PC-3 (cell line): Measurements from ENCODE around the gene HAGHL. TPM values are rescaled to one million over a fixed set of nuclear protein-coding genes. Genes with fewer than 3 reads are reported as not detected.

Source experiments
- ATAC-seq: fragments of 200-7000 bp; cut with Tn5 transposase; 2 replicates; pipeline ENCODE4 v1.9.1; 2020; ENCODE audit warnings: mild to moderate bottlenecking, moderate library complexity
- BruUV-seq: library from RNA; stranded (reverse); fragments of 400-500 nt; replicated peaks from 2 replicates; lab custom pipeline; 2021; lab: Mats Ljungman, UMichigan
- CTCF ChIA-PET: fragments of 300-600 bp; sonication (Branson Sonifier 250); formaldehyde crosslinking; loops from one replicate; lab custom pipeline; 2022; ENCODE audit warnings: antibody characterized with exemption; lab: Charles Lee
- POLR2A ChIA-PET: fragments of 300-600 bp; sonication (Branson Sonifier 250); formaldehyde crosslinking; loops from one replicate; lab custom pipeline; 2022; ENCODE audit warnings: antibody characterized with exemption; ENCODE audit not compliant: unreplicated experiment; lab: Charles Lee
- DNase-seq: peaks from one replicate; pipeline ENCODE4 v3.0.0-alpha.2; 2015
- H2AFZ ChIP-seq: fragments of 300-600 bp; sonication (generic); 2 replicates; pipeline ENCODE4 v1.6.0; 2016; ENCODE audit warnings: antibody characterized with exemption, low read length
- H3F3A ChIP-seq: fragments of 300-600 bp; sonication (generic); one replicate; pipeline ENCODE4 v1.6.0; 2017; ENCODE audit warnings: antibody characterized with exemption, low read length, control low read depth, mild to moderate bottlenecking; ENCODE audit not compliant: unreplicated experiment
- H3K27ac ChIP-seq: fragments of 300-600 bp; sonication (generic); 2 replicates; pipeline ENCODE4 v1.5.1; 2016; ENCODE audit warnings: mild to moderate bottlenecking, low read length
- H3K27me3 ChIP-seq: fragments of 300-600 bp; sonication (generic); 2 replicates; pipeline ENCODE4 v1.6.1; 2016; ENCODE audit warnings: low read length, mixed read lengths
- H3K36me3 ChIP-seq: fragments of 300-600 bp; sonication (generic); 2 replicates; pipeline ENCODE4 v1.6.1; 2016; ENCODE audit warnings: low read depth, mixed run types, low read length, mixed read lengths
- H3K4me1 ChIP-seq: fragments of 300-600 bp; sonication (generic); 2 replicates; pipeline ENCODE4 v1.5.1; 2016; ENCODE audit warnings: low read length; ENCODE audit not compliant: insufficient read depth
- H3K4me2 ChIP-seq: fragments of 300-600 bp; sonication (generic); 2 replicates; pipeline ENCODE4 v1.6.0; 2016; ENCODE audit warnings: low read length
- H3K4me3 ChIP-seq: fragments of 300-600 bp; sonication (generic); 2 replicates; pipeline ENCODE4 v1.5.1; 2016; ENCODE audit warnings: mild to moderate bottlenecking, low read length, mixed read lengths
- H3K79me2 ChIP-seq: fragments of 300-600 bp; sonication (generic); 2 replicates; pipeline ENCODE4 v1.6.1; 2017; ENCODE audit warnings: low read length, mixed read lengths
- H3K9ac ChIP-seq: fragments of 300-600 bp; sonication (generic); 2 replicates; pipeline ENCODE4 v1.6.0; 2016; ENCODE audit warnings: mild to moderate bottlenecking, low read length
- H3K9me2 ChIP-seq: fragments of 300-600 bp; sonication (generic); replicated peaks from 2 replicates; pipeline ENCODE4 v1.6.1; 2016; ENCODE audit warnings: mixed run types, low read length, mixed read lengths
- H3K9me3 ChIP-seq: fragments of 300-600 bp; sonication (generic); 2 replicates; pipeline ENCODE4 v1.6.1; 2016; ENCODE audit warnings: low read length, mixed read lengths
- H4K20me1 ChIP-seq: fragments of 300-600 bp; sonication (generic); 2 replicates; pipeline ENCODE4 v1.6.1; 2016; ENCODE audit warnings: low read length, mixed read lengths
- CTCF ChIP-seq: fragments of 300-600 bp; sonication (generic); conservative IDR thresholded peaks from 2 replicates; pipeline ENCODE4 v1.5.1; 2017; ENCODE audit warnings: antibody characterized with exemption, low read depth, mild to moderate bottlenecking, low read length
- EZH2 ChIP-seq: fragments of 300-600 bp; sonication (generic); IDR thresholded peaks from one replicate; pipeline ENCODE4 v1.6.1; 2017; ENCODE audit warnings: antibody characterized with exemption, mild to moderate bottlenecking, low read length; ENCODE audit not compliant: unreplicated experiment
- EZH2phosphoT487 ChIP-seq: fragments of 300-600 bp; sonication (generic); IDR thresholded peaks from 2 replicates; pipeline ENCODE4 v1.6.1; 2018; ENCODE audit warnings: mild to moderate bottlenecking, antibody characterized with exemption, low read length, borderline replicate concordance
- intact Hi-C: fragments of 100-400 bp; cut with micrococcal nuclease; formaldehyde crosslinking; loops from 2 replicates; pipeline ENCODE4 v1.9.0; 2023
- total RNA-seq: library from RNA; depleted of rRNA; stranded (reverse); fragments of >200 nt; gene quantifications from 2 replicates; pipeline ENCODE4 v1.2.3, GENCODE V29; 2014

Gene HAGHL
- total RNA-seq, 1 experiment from 2014 or later = 16.4 TPM

- CTCF ChIA-PET = interaction anchor here (0.5 kb wide), 1 partner anchor 48 kb away, joined by 6 read pairs; the partner anchor contains the start of gene RPUSD1
- ATAC-seq = peak; percentile 37
Observed at GRCh38 chr16:739560-740458, 12.9 kb downstream of the HAGHL start.

GRCh38 chr16:740459-740763 lies 13.5 kb downstream of the HAGHL start:
- Histone ChIP-seq H3K27ac (no peak overlapping the region), H3K36me3 (no peaks in the 10 kb centered on the region), H3K9me2 (no peaks in the 10 kb centered on the region), H4K20me1 (no peaks in the 10 kb centered on the region), H3K27me3 (no peaks in the 10 kb centered on the region), H3F3A (no peaks in the 10 kb centered on the region), H2AFZ (peak overlapping the region; percentile 87), H3K9me3 (no peaks in the 10 kb centered on the region), H3K4me3 (peak overlapping the region; percentile 89), H3K4me1 (peaks cover 5% of the 10 kb centered on the region; the same call in 1 of the 2 replicates), H3K79me2 (peaks cover 12% of the 10 kb centered on the region), H3K4me2 (peak overlapping the region; percentile 97), H3K9ac (peak overlapping the region; percentile 79)
- POLR2A ChIA-PET = no interaction called here
- intact Hi-C loops = loop anchor here (5.0 kb wide), 1 partner anchor 42 kb away; no protein-coding TSS in a partner anchor
- CTCF ChIA-PET = no interaction called here
- no peak for DNase-seq
- TF ChIP-seq EZH2 = no peak
- no peak for TF ChIP-seq CTCF
- TF ChIP-seq EZH2phosphoT487 = no peak
- BruUV-seq = no TSS peak
- ATAC-seq = peak; percentile 28

More at GRCh38 chr16:739560-740458, 12.9 kb downstream of the HAGHL start:
- no peaks in the 10 kb centered on the region for H4K20me1 ChIP-seq
- no peak overlapping the region for H3K27ac ChIP-seq
- POLR2A ChIA-PET = no interaction called here
- peaks cover 5% of the 10 kb centered on the region; the same call in 1 of the 2 replicates for H3K4me1 ChIP-seq
- H3K9ac ChIP-seq = peak overlapping the region; percentile 79
- DNase-seq = no peak
- no peaks in the 10 kb centered on the region for H3K27me3 ChIP-seq
- H3K9me3 ChIP-seq = no peaks in the 10 kb centered on the region
- H3K79me2 ChIP-seq = peaks cover 12% of the 10 kb centered on the region
- peak overlapping the region; percentile 87; the same call in 1 of the 2 replicates for H2AFZ ChIP-seq
- H3K36me3 ChIP-seq = no peaks in the 10 kb centered on the region
- no peaks in the 10 kb centered on the region for H3F3A ChIP-seq
- H3K9me2 ChIP-seq = no peaks in the 10 kb centered on the region
- no peak for TF ChIP-seq EZH2phosphoT487
- no peak for TF ChIP-seq EZH2
- peak overlapping the region; percentile 89 for H3K4me3 ChIP-seq
- H3K4me2 ChIP-seq = peak overlapping the region; percentile 97
- TSS peak; percentile 32 for BruUV-seq
- intact Hi-C loops = loop anchor here (5.0 kb wide), 1 partner anchor 42 kb away; no protein-coding TSS in a partner anchor

- ATAC-seq (peak; percentile 81), DNase-seq (peak; percentile 86)
- Histone ChIP-seq H2AFZ (peak within 1 kb of the TSS; percentile 87), H3K27ac (no peak within 1 kb of the TSS), H3F3A (no peaks in the 10 kb centered on the region), H3K79me2 (peaks cover 12% of the 10 kb centered on the region), H3K36me3 (no peaks in the 10 kb centered on the region), H3K4me3 (peak within 1 kb of the TSS; percentile 89), H4K20me1 (no peaks in the 10 kb centered on the region), H3K4me1 (peaks cover 5% of the 10 kb centered on the region; the same call in 1 of the 2 replicates), H3K9me2 (no peaks in the 10 kb centered on the region), H3K9ac (peak within 1 kb of the TSS; percentile 79), H3K27me3 (no peaks in the 10 kb centered on the region), H3K9me3 (no peaks in the 10 kb centered on the region), H3K4me2 (peak within 1 kb of the TSS; percentile 97)
- ChIA-PET POLR2A (no interaction called here), CTCF (interaction anchor here (1.0 to 1.1 kb wide), 2 partner anchors 29 to 48 kb away, joined by 3 to 5 read pairs; partner anchors contain the start of genes CHTF18 and RPUSD1)
- TSS peak; percentile 70 for BruUV-seq
- intact Hi-C loops = loop anchor here (5.0 kb wide), 1 partner anchor 41 kb away; no protein-coding TSS in a partner anchor
- TF ChIP-seq EZH2 = no peak
- peak; percentile 76 for TF ChIP-seq CTCF
- no peak for TF ChIP-seq EZH2phosphoT487
Observed at GRCh38 chr16:740764-741505, 14.0 kb downstream of the HAGHL start, which contains the start of gene CIAO3. TSS of gene CIAO3 (minus strand) at chr16:740997. CDS start at chr16:740985, 12 bp downstream.
